SK-N-SH (cell line): ENCODE results near the gene ZSCAN10. TPM values are rescaled to one million over a fixed set of nuclear protein-coding genes. Genes with fewer than 3 reads are reported as not detected.

Experiments
- CTCF ChIA-PET: fragments of 300-600, 350-600 bp; formaldehyde crosslinking; extraction: SDS; loops from one replicate; lab custom pipeline; 2021; lab: Yijun Ruan, JAX
- POLR2A ChIA-PET: fragments of 350-600 bp; sonication (Branson Sonifier 250); formaldehyde crosslinking; extraction: SDS; loops from one replicate; lab custom pipeline; 2020; ENCODE audit warnings: antibody characterized with exemption, inconsistent platforms; lab: Yijun Ruan, JAX
- DNase-seq: peaks from one replicate; pipeline ENCODE4 v3.0.0; 2012
- H2AFZ ChIP-seq: fragments of 200-600 bp; sonication (generic); 2 replicates; pipeline ENCODE4 v1.8.1; 2016; ENCODE audit warnings: antibody characterized with exemption, mild to moderate bottlenecking, low read depth
- H3F3A ChIP-seq: fragments of 200-600 bp; sonication (generic); replicated peaks from 2 replicates; pipeline ENCODE3; 2016; ENCODE audit warnings: antibody characterized with exemption, mild to moderate bottlenecking; ENCODE audit not compliant: insufficient read depth
- H3K27ac ChIP-seq, 2 experiments: fragments of 200-500 bp in 1 of 2; fragments of 200-600 bp in 1 of 2; sonication (Bioruptor generic) in 1 of 2; sonication (generic), shearing (Covaris generic) in 1 of 2; 2 replicates each; pipeline versions ENCODE4 v1.5.1 to v1.6.1; 2014 to 2016; ENCODE audit warnings: low read depth in 2 of 2, inconsistent platforms in 1 of 2, low read length in 1 of 2, mild to moderate bottlenecking in 1 of 2, mixed read lengths in 1 of 2
- H3K27me3 ChIP-seq: fragments of 200-600 bp; sonication (generic), shearing (Covaris generic); 2 replicates; pipeline ENCODE4 v1.6.1; 2016; ENCODE audit warnings: mixed run types; ENCODE audit not compliant: insufficient read depth
- H3K36me3 ChIP-seq, 2 experiments: fragments of 200-500 bp in 1 of 2; fragments of 200-600 bp in 1 of 2; sonication (Bioruptor generic) in 1 of 2; sonication (generic) in 1 of 2; replicated peaks in 1 of 2; 2 replicates each; pipeline versions ENCODE3 to v1.5.1; 2014 to 2016; ENCODE audit warnings: low read length in 1 of 2, mild to moderate bottlenecking in 1 of 2; ENCODE audit not compliant: insufficient read depth in 2 of 2, control insufficient read depth in 1 of 2
- H3K4me1 ChIP-seq, 2 experiments: fragments of 200-500 bp in 1 of 2; fragments of 200-600 bp in 1 of 2; sonication (Bioruptor generic) in 1 of 2; sonication (generic), shearing (Covaris generic) in 1 of 2; 2 replicates each; pipeline versions ENCODE4 v1.5.1 to v1.6.1; 2014 to 2016; ENCODE audit warnings: low read depth in 1 of 2, low read length in 1 of 2, mixed run types in 1 of 2; ENCODE audit not compliant: insufficient read depth in 2 of 2, control insufficient read depth in 1 of 2
- H3K4me2 ChIP-seq: fragments of 200-600 bp; sonication (generic), shearing (Covaris generic); 2 replicates; pipeline ENCODE4 v1.6.1; 2017; ENCODE audit warnings: mixed run types
- H3K4me3 ChIP-seq, 2 experiments: fragments of 200-500 bp in 1 of 2; fragments of 200-600 bp in 1 of 2; sonication (Bioruptor generic) in 1 of 2; sonication (generic), shearing (Covaris generic) in 1 of 2; 2 replicates each; pipeline versions ENCODE4 v1.5.1 to v1.8.1; 2014 to 2016; ENCODE audit warnings: low read depth in 2 of 2, inconsistent platforms in 1 of 2, low read length in 1 of 2, mild to moderate bottlenecking in 1 of 2, mixed read lengths in 1 of 2, moderate library complexity in 1 of 2
- H3K79me2 ChIP-seq: fragments of 200-600 bp; sonication (generic); 2 replicates; pipeline ENCODE4 v1.8.1; 2017; ENCODE audit warnings: mild to moderate bottlenecking; ENCODE audit not compliant: insufficient read depth
- H3K9ac ChIP-seq: fragments of 200-600 bp; sonication (generic); 2 replicates; pipeline ENCODE4 v1.6.1; 2017; ENCODE audit warnings: mixed run types
- H3K9me2 ChIP-seq: fragments of 200-600 bp; sonication (generic); 2 replicates; pipeline ENCODE4 v1.6.1; 2017; ENCODE audit warnings: mixed run types
- H3K9me3 ChIP-seq: fragments of 200-600 bp; sonication (generic); 2 replicates; pipeline ENCODE4 v1.6.1; 2017; ENCODE audit warnings: mixed run types, mild to moderate bottlenecking, moderate library complexity
- H4K20me1 ChIP-seq: fragments of 200-600 bp; sonication (generic); 2 replicates; pipeline ENCODE4 v1.6.1; 2017; ENCODE audit warnings: mild to moderate bottlenecking, mixed run types; ENCODE audit not compliant: insufficient read depth
- EP300 ChIP-seq, 2 experiments: IDR thresholded peaks; 2 replicates each; pipeline versions ENCODE4 v1.4.0 to v1.6.1; 2012; ENCODE audit warnings: borderline replicate concordance in 1 of 2, low read depth in 1 of 2, low read length in 1 of 2
- EZH2phosphoT487 ChIP-seq: fragments of 200-600 bp; sonication (generic); IDR thresholded peaks from 2 replicates; pipeline ENCODE4 v1.6.1; 2017; ENCODE audit warnings: low read depth, mixed run types, mild to moderate bottlenecking, antibody characterized with exemption, moderate library complexity, borderline replicate concordance
- FOSL2 ChIP-seq: IDR thresholded peaks from 2 replicates; pipeline ENCODE4 v1.4.0; 2012; ENCODE audit warnings: low read depth, mild to moderate bottlenecking, moderate library complexity, borderline replicate concordance
- GABPA ChIP-seq: IDR thresholded peaks from 2 replicates; pipeline ENCODE4 v1.4.0; 2012; ENCODE audit warnings: low read depth, mild to moderate bottlenecking
- JUND ChIP-seq: IDR thresholded peaks from 2 replicates; pipeline ENCODE4 v1.4.0; 2012
- MEF2A ChIP-seq: IDR thresholded peaks from 2 replicates; pipeline ENCODE4 v1.4.0; 2012; ENCODE audit warnings: low read depth, borderline replicate concordance
- MXI1 ChIP-seq: IDR thresholded peaks from 2 replicates; pipeline ENCODE4 v1.6.1; 2012; ENCODE audit warnings: mild to moderate bottlenecking, low read depth, low read length, improper control_type of control experiment
- POLR2AphosphoS5 ChIP-seq: IDR thresholded peaks from 2 replicates; pipeline ENCODE4 v1.6.1; 2012; ENCODE audit warnings: low read depth, low read length
- RFX5 ChIP-seq: IDR thresholded peaks from 2 replicates; pipeline ENCODE4 v1.6.1; 2012; ENCODE audit warnings: mild to moderate bottlenecking, improper control_type of control experiment, low read length
- TAF1 ChIP-seq: IDR thresholded peaks from 2 replicates; pipeline ENCODE4 v1.6.1; 2012; ENCODE audit warnings: low read depth, mild to moderate bottlenecking, low read length, moderate library complexity, borderline replicate concordance
- TCF12 ChIP-seq: IDR thresholded peaks from 2 replicates; pipeline ENCODE4 v1.4.0; 2012
- WGBS: methylation state at CpG from one replicate; pipeline ENCODE4 v1.1.6; 2017; ENCODE audit warnings: low lambda C conversion rate; 5-methylcytosine and 5-hydroxymethylcytosine counted together
- polyA plus RNA-seq, 3 experiments: library from polyadenylated mRNA; depleted of rRNA; stranded (reverse); fragments of >200 nt; gene quantifications; 2 replicates each; pipeline ENCODE4 v1.2.3, GENCODE V29; 2012
- TF ChIP-seq, protein P1 (sequence below): fragments of 150-350 bp; IDR thresholded peaks from 2 replicates; pipeline ENCODE4 v1.6.1; 2017; ENCODE audit warnings: antibody characterized with exemption, low read length, low read depth, borderline replicate concordance
- TF ChIP-seq, protein P2 (sequence below): IDR thresholded peaks from 2 replicates; pipeline ENCODE4 v1.6.1; 2012; ENCODE audit warnings: mild to moderate bottlenecking, low read depth, low read length, moderate library complexity
- TF ChIP-seq, protein P3 (sequence below): IDR thresholded peaks from 2 replicates; pipeline ENCODE4 v1.4.0; 2012; ENCODE audit warnings: low read depth, borderline replicate concordance
- TF ChIP-seq, protein P4 (sequence below): fragments of 150-350 bp; IDR thresholded peaks from 2 replicates; pipeline ENCODE4 v1.6.1; 2016; ENCODE audit warnings: mild to moderate bottlenecking, low read depth, low read length

The ZSCAN10 gene
- polyA plus RNA-seq, 1 of the 3 experiments (the other 2 are of a cell fraction): 0.05 TPM

DNA sequence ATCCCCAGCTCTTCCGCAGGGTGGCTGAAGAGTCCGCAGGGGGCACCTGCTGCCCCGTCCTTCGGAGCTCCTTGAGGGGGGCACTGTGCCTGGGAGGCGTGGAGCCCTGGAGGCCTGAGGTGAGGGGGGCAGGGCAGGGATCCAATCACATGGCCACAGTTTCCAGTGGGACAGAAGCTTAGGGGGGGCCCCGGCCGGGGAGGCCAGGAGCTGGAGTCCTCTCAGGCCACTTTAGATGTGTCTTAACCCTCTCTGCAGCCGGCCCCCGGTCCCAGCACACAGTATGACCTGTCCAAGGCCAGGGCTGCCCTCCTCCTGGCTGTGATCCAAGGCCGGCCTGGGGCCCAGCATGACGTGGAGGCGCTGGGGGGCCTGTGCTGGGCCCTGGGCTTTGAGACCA lies 46.6 kb upstream of the ZSCAN10 start:
- no peak overlapping the region for H3K4me2 ChIP-seq
- CTCF ChIA-PET: interaction anchor here (0.6 to 5.6 kb wide), 2 partner anchors 15 to 34 kb away, joined by 3 to 62 read pairs; no protein-coding TSS in a partner anchor
- TF ChIP-seq, protein P1, sequence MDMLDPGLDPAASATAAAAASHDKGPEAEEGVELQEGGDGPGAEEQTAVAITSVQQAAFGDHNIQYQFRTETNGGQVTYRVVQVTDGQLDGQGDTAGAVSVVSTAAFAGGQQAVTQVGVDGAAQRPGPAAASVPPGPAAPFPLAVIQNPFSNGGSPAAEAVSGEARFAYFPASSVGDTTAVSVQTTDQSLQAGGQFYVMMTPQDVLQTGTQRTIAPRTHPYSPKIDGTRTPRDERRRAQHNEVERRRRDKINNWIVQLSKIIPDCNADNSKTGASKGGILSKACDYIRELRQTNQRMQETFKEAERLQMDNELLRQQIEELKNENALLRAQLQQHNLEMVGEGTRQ: no peak
- TF ChIP-seq TAF1: no peak
- TF ChIP-seq GABPA: no peak
- TF ChIP-seq, protein P2, sequence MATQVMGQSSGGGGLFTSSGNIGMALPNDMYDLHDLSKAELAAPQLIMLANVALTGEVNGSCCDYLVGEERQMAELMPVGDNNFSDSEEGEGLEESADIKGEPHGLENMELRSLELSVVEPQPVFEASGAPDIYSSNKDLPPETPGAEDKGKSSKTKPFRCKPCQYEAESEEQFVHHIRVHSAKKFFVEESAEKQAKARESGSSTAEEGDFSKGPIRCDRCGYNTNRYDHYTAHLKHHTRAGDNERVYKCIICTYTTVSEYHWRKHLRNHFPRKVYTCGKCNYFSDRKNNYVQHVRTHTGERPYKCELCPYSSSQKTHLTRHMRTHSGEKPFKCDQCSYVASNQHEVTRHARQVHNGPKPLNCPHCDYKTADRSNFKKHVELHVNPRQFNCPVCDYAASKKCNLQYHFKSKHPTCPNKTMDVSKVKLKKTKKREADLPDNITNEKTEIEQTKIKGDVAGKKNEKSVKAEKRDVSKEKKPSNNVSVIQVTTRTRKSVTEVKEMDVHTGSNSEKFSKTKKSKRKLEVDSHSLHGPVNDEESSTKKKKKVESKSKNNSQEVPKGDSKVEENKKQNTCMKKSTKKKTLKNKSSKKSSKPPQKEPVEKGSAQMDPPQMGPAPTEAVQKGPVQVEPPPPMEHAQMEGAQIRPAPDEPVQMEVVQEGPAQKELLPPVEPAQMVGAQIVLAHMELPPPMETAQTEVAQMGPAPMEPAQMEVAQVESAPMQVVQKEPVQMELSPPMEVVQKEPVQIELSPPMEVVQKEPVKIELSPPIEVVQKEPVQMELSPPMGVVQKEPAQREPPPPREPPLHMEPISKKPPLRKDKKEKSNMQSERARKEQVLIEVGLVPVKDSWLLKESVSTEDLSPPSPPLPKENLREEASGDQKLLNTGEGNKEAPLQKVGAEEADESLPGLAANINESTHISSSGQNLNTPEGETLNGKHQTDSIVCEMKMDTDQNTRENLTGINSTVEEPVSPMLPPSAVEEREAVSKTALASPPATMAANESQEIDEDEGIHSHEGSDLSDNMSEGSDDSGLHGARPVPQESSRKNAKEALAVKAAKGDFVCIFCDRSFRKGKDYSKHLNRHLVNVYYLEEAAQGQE: no peak
- TF ChIP-seq JUND: no peak
- H3K9me2 ChIP-seq: no peaks in the 10 kb centered on the region
- H3K36me3 ChIP-seq: peaks cover 0 to 19% of the 10 kb centered on the region in 2 experiments
- H2AFZ ChIP-seq: no peak overlapping the region
- H3K4me3 ChIP-seq: no peak overlapping the region
- no peaks in the 10 kb centered on the region for H3K79me2 ChIP-seq
- no peak overlapping the region for H3K9ac ChIP-seq
- DNase-seq: no peak
- H3F3A ChIP-seq: peaks cover 15% of the 10 kb centered on the region
- WGBS: 87% methylated on average over 6 of the region's 12 CpGs
- peaks cover under 1% of the 10 kb centered on the region; the same call in 1 of the 2 replicates for H4K20me1 ChIP-seq
- no peaks in the 10 kb centered on the region for H3K27me3 ChIP-seq
- no peak overlapping the region for H3K27ac ChIP-seq
- H3K9me3 ChIP-seq: no peaks in the 10 kb centered on the region
- POLR2A ChIA-PET: no interaction called here
- H3K4me1 ChIP-seq: peaks cover 0 to 11% of the 10 kb centered on the region in 2 experiments; a peak in 1 of 4 replicates

DNA sequence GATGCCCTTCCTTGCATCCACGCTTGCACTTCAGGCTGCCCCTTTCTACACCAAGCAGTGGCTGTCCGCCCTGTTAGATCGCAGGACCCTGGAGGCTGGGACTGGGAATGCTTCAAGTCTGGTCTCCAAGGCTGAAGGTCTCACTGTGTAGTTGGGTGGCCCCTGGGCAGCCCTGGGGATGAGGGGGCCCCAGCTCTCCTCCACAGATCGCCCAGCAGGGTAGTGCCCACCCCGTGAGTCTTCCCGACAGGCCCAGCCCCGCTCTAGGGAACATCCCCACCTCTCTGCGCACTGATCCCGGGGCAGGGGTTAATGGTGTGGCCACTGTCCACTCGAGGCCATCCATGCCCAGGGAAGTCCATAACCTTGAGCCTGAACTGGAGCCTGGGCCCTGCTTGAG lies 46.1 kb upstream of the ZSCAN10 start:
- ChIA-PET POLR2A (no interaction called here), CTCF (interaction anchor here (1.5 to 3.3 kb wide), 2 partner anchors 15 to 21 kb away, joined by 3 to 10 read pairs; no protein-coding TSS in a partner anchor)
- no peak for DNase-seq
- Histone ChIP-seq H3K4me1 (peaks cover 0 to 11% of the 10 kb centered on the region in 2 experiments; a peak in 1 of 4 replicates), H2AFZ (no peak overlapping the region), H4K20me1 (no peaks in the 10 kb centered on the region), H3K27me3 (no peaks in the 10 kb centered on the region), H3K9ac (no peak overlapping the region), H3K36me3 (peaks cover 0 to 22% of the 10 kb centered on the region in 2 experiments), H3F3A (peaks cover 13% of the 10 kb centered on the region), H3K27ac (no peak overlapping the region), H3K9me3 (no peaks in the 10 kb centered on the region), H3K9me2 (no peaks in the 10 kb centered on the region), H3K4me3 (no peak overlapping the region), H3K4me2 (no peak overlapping the region), H3K79me2 (no peaks in the 10 kb centered on the region)
- 90% methylated on average over 3 of the region's 10 CpGs for WGBS
- TF ChIP-seq POLR2AphosphoS5: no peak
- TF ChIP-seq EZH2phosphoT487: no peak
- TF ChIP-seq, protein P3, sequence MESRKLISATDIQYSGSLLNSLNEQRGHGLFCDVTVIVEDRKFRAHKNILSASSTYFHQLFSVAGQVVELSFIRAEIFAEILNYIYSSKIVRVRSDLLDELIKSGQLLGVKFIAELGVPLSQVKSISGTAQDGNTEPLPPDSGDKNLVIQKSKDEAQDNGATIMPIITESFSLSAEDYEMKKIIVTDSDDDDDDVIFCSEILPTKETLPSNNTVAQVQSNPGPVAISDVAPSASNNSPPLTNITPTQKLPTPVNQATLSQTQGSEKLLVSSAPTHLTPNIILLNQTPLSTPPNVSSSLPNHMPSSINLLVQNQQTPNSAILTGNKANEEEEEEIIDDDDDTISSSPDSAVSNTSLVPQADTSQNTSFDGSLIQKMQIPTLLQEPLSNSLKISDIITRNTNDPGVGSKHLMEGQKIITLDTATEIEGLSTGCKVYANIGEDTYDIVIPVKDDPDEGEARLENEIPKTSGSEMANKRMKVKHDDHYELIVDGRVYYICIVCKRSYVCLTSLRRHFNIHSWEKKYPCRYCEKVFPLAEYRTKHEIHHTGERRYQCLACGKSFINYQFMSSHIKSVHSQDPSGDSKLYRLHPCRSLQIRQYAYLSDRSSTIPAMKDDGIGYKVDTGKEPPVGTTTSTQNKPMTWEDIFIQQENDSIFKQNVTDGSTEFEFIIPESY: no peak
- no peak for TF ChIP-seq EP300 (IDR thresholded peaks at IDR 0.05; ENCODE audit: borderline replicate concordance in 1 of 2, low read depth in 1 of 2, low read length in 1 of 2)
- TF ChIP-seq FOSL2: no peak
- no peak for TF ChIP-seq MEF2A
- no peak for TF ChIP-seq RFX5
- TF ChIP-seq, protein P2: no peak
- TF ChIP-seq, protein P4, sequence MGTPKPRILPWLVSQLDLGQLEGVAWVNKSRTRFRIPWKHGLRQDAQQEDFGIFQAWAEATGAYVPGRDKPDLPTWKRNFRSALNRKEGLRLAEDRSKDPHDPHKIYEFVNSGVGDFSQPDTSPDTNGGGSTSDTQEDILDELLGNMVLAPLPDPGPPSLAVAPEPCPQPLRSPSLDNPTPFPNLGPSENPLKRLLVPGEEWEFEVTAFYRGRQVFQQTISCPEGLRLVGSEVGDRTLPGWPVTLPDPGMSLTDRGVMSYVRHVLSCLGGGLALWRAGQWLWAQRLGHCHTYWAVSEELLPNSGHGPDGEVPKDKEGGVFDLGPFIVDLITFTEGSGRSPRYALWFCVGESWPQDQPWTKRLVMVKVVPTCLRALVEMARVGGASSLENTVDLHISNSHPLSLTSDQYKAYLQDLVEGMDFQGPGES: no peak
- TF ChIP-seq MXI1: no peak
- no peak for TF ChIP-seq TAF1
- TF ChIP-seq TCF12: no peak
